Measurements from ENCODE around the gene TMPRSS3.

- TF ChIP-seq POLR2A (IDR thresholded peaks at IDR 0.05) (no peak), CTCF (IDR thresholded peaks at IDR 0.05) (no peak)
These were observed 4.7 kb upstream of the TMPRSS3 start for GRCh38 chr21:42400525-42400924.
